H1 (cell line): ENCODE measurements around the gene CUTA.

Experiments used
- CBX5 ChIP-seq: fragments of 300-800, 300-1000 bp; sonication (generic); IDR thresholded peaks from 2 replicates; pipeline ENCODE4 v1.7.1; 2016; ENCODE audit warnings: antibody characterized with exemption, low read length, low read depth
- CTCF ChIP-seq, 3 experiments: IDR thresholded peaks; 1 replicate in 2 of 3; 2 replicates in 1 of 3; pipeline versions ENCODE4 v1.5.1 to v1.6.1; 2011; ENCODE audit warnings: low read length in 3 of 3, mild to moderate bottlenecking in 3 of 3, inconsistent platforms in 2 of 3, low read depth in 1 of 3, moderate library complexity in 1 of 3; ENCODE audit not compliant: insufficient read depth in 1 of 3; ENCODE audit errors: control extremely low read depth in 1 of 3
- E2F6 ChIP-seq: IDR thresholded peaks from 2 replicates; pipeline ENCODE4 v1.6.1; 2012; ENCODE audit warnings: inconsistent platforms
- HDAC6 ChIP-seq: IDR thresholded peaks from one replicate; pipeline ENCODE4 v1.7.1; 2012; ENCODE audit warnings: low read depth, mild to moderate bottlenecking, inconsistent platforms, low read length, moderate library complexity
- KDM4A ChIP-seq: IDR thresholded peaks from one replicate; pipeline ENCODE4 v1.7.1; 2012; ENCODE audit warnings: low read depth, mild to moderate bottlenecking, moderate library complexity, low read length, inconsistent platforms; ENCODE audit not compliant: severe bottlenecking
- KDM5A ChIP-seq: fragments of 200-600 bp; IDR thresholded peaks from 2 replicates; pipeline ENCODE4 v1.7.1; 2012; ENCODE audit warnings: mild to moderate bottlenecking, low read length, inconsistent platforms, mixed read lengths
- NRF1 ChIP-seq: IDR thresholded peaks from 2 replicates; pipeline ENCODE4 v1.6.1; 2011; ENCODE audit warnings: mild to moderate bottlenecking, low read depth, low read length, improper control_type of control experiment
- POLR2A ChIP-seq, 2 experiments: IDR thresholded peaks; 1 replicate in 1 of 2; 2 replicates in 1 of 2; pipeline ENCODE4 v1.6.1; 2011; ENCODE audit warnings: low read depth in 2 of 2, low read length in 2 of 2, mild to moderate bottlenecking in 2 of 2; ENCODE audit errors: control extremely low read depth in 1 of 2
- POLR2AphosphoS5 ChIP-seq: IDR thresholded peaks from 2 replicates; pipeline ENCODE4 v1.6.1; 2011; ENCODE audit warnings: low read depth, low read length
- RAD21 ChIP-seq, 2 experiments: IDR thresholded peaks in 1 of 2; conservative IDR thresholded peaks in 1 of 2; 2 replicates each; pipeline ENCODE4 v1.6.1; 2011; ENCODE audit warnings: low read depth in 2 of 2, low read length in 2 of 2, improper control_type of control experiment in 1 of 2, inconsistent platforms in 1 of 2, mild to moderate bottlenecking in 1 of 2, moderate library complexity in 1 of 2
- SIN3A ChIP-seq, 2 experiments: IDR thresholded peaks in 1 of 2; conservative IDR thresholded peaks in 1 of 2; 2 replicates each; pipeline ENCODE4 v1.6.1; 2011 to 2012; ENCODE audit warnings: low read length in 2 of 2, improper control_type of control experiment in 1 of 2, low read depth in 1 of 2, mild to moderate bottlenecking in 1 of 2
- TBP ChIP-seq: IDR thresholded peaks from 2 replicates; pipeline ENCODE4 v1.6.1; 2011; ENCODE audit warnings: low read depth, low read length, improper control_type of control experiment
- TEAD4 ChIP-seq: IDR thresholded peaks from 2 replicates; pipeline ENCODE4 v1.6.1; 2012; ENCODE audit warnings: low read depth, low read length, inconsistent platforms, mixed read lengths
- USF2 ChIP-seq: IDR thresholded peaks from 2 replicates; pipeline ENCODE4 v1.6.1; 2011; ENCODE audit warnings: low read length, improper control_type of control experiment

GRCh38 chr6:33416386-33417127 is 1.4 kb downstream of the CUTA start:
- no peak for TF ChIP-seq E2F6
- no peak for TF ChIP-seq KDM5A
- TF ChIP-seq POLR2A (IDR thresholded peaks at IDR 0.05; ENCODE audit: control extremely low read depth in 1 of 2, low read depth in 2 of 2, low read length in 2 of 2), result no peak
- TF ChIP-seq TEAD4, result no peak
- no peak for TF ChIP-seq CTCF (IDR thresholded peaks at IDR 0.05; ENCODE audit: control extremely low read depth in 1 of 3, insufficient read depth in 1 of 3, low read depth in 1 of 3, low read length in 3 of 3)
- no peak for TF ChIP-seq USF2
- TF ChIP-seq POLR2AphosphoS5, result no peak
- no peak for TF ChIP-seq SIN3A (conservative IDR thresholded peaks at IDR 0.05 in 1 of 2, IDR thresholded peaks at IDR 0.05 in 1 of 2; ENCODE audit: low read depth in 1 of 2, low read length in 2 of 2)
- TF ChIP-seq NRF1, result no peak
- no peak for TF ChIP-seq KDM4A
- no peak for TF ChIP-seq RAD21 (IDR thresholded peaks at IDR 0.05 in 1 of 2, conservative IDR thresholded peaks at IDR 0.05 in 1 of 2; ENCODE audit: low read depth in 2 of 2, low read length in 2 of 2)
- no peak for TF ChIP-seq TBP
- TF ChIP-seq CBX5, result no peak
- TF ChIP-seq HDAC6, result no peak
